Endothelial cell of umbilical vein (primary cell): ENCODE measurements around the gene CREG1. TPM values are rescaled to one million over a fixed set of nuclear protein-coding genes. Genes with fewer than 3 reads are reported as not detected.

Source experiments
- BruUV-seq: library from RNA; stranded (reverse); fragments of 400-500 nt; replicated peaks from 2 replicates; lab custom pipeline; 2021; lab: Mats Ljungman, UMichigan
- CTCF ChIA-PET: fragments of 300-600, 350-600 bp; sonication (Branson Sonifier 250); formaldehyde crosslinking; loops from one replicate; lab custom pipeline; 2021; ENCODE audit warnings: antibody characterized with exemption, inconsistent platforms; lab: Charles Lee
- POLR2A ChIA-PET: fragments of 300-600, 350-600 bp; sonication (Branson Sonifier 250); formaldehyde crosslinking; loops from one replicate; lab custom pipeline; 2021; ENCODE audit warnings: antibody characterized with exemption, inconsistent platforms; lab: Charles Lee
- DNase-seq: peaks from one replicate; pipeline ENCODE4 v3.0.0-alpha.2; 2011; ENCODE audit warnings: low read depth, low spot score
- FAIRE-seq: peaks from 2 replicates; lab custom pipeline; 2011; peaks lifted over from hg19 to GRCh38; lab: Jason Lieb, UNC
- H2AFZ ChIP-seq: 2 replicates; pipeline ENCODE4 v1.6.0; 2012; ENCODE audit warnings: low read depth, low read length, control low read depth, inconsistent platforms
- H3K27ac ChIP-seq: 2 replicates; pipeline ENCODE4 v1.5.1; 2011; ENCODE audit warnings: low read depth, mild to moderate bottlenecking, control low read depth, low read length, moderate library complexity; ENCODE audit not compliant: insufficient read depth
- H3K27me3 ChIP-seq, 2 experiments: 2 replicates each; pipeline versions ENCODE4 v1.6.0 to v1.6.1; 2011; ENCODE audit warnings: low read length in 2 of 2, mixed read lengths in 1 of 2; ENCODE audit not compliant: control insufficient read depth in 2 of 2, insufficient read depth in 2 of 2
- H3K36me3 ChIP-seq, 2 experiments: 2 replicates in 1 of 2; 3 replicates in 1 of 2; pipeline ENCODE4 v1.5.1; 2011; ENCODE audit warnings: low read length in 2 of 2, mild to moderate bottlenecking in 1 of 2, moderate library complexity in 1 of 2; ENCODE audit not compliant: control insufficient read depth in 2 of 2, insufficient read depth in 2 of 2; ENCODE audit errors: extremely low read depth in 1 of 2
- H3K4me1 ChIP-seq: 3 replicates; pipeline ENCODE4 v1.5.1; 2011; ENCODE audit warnings: mild to moderate bottlenecking, low read length; ENCODE audit not compliant: control insufficient read depth, insufficient read depth; ENCODE audit errors: extremely low read depth
- H3K4me2 ChIP-seq: 2 replicates; pipeline ENCODE4 v1.6.1; 2011; ENCODE audit warnings: low read length, control low read depth, mixed read lengths; ENCODE audit not compliant: insufficient read depth
- H3K4me3 ChIP-seq, 3 experiments: fragments of 200-600 bp in 1 of 3; sonication (generic), shearing (Covaris generic) in 1 of 3; replicated peaks in 1 of 3; 2 replicates each; pipeline ENCODE4 v1.5.1; 2011 to 2016; ENCODE audit warnings: control low read depth in 3 of 3, low read length in 3 of 3, mild to moderate bottlenecking in 2 of 3, inconsistent platforms in 1 of 3, low read depth in 1 of 3, moderate library complexity in 1 of 3; ENCODE audit not compliant: insufficient read depth in 1 of 3
- H3K79me2 ChIP-seq: 2 replicates; pipeline ENCODE4 v1.6.0; 2012; ENCODE audit warnings: low read length, inconsistent platforms; ENCODE audit not compliant: control insufficient read depth, insufficient read depth
- H3K9ac ChIP-seq: replicated peaks from 2 replicates; pipeline ENCODE3; 2011; ENCODE audit warnings: low read length, control low read depth; ENCODE audit not compliant: insufficient read depth; ENCODE audit errors: extremely low read depth
- H3K9me1 ChIP-seq: replicated peaks from 3 replicates; pipeline ENCODE4 v1.6.0; 2011; ENCODE audit warnings: mild to moderate bottlenecking, low read length; ENCODE audit not compliant: control insufficient read depth, insufficient read depth; ENCODE audit errors: extremely low read depth
- H3K9me3 ChIP-seq: replicated peaks from 2 replicates; pipeline ENCODE4 v1.5.1; 2012; ENCODE audit warnings: low read length, inconsistent platforms; ENCODE audit not compliant: control insufficient read depth, insufficient read depth
- H4K20me1 ChIP-seq: replicated peaks from 2 replicates; pipeline ENCODE3; 2011; ENCODE audit warnings: mild to moderate bottlenecking, low read length; ENCODE audit not compliant: control insufficient read depth, insufficient read depth; ENCODE audit errors: extremely low read depth
- EZH2 ChIP-seq: IDR thresholded peaks from 2 replicates; pipeline ENCODE4 v1.6.1; 2012; ENCODE audit warnings: borderline replicate concordance, low read depth, mild to moderate bottlenecking, moderate library complexity, low read length, inconsistent platforms; ENCODE audit not compliant: severe bottlenecking
- FOS ChIP-seq: IDR thresholded peaks from 2 replicates; pipeline ENCODE4 v1.6.1; 2011; ENCODE audit warnings: mild to moderate bottlenecking, low read length, moderate library complexity, borderline replicate concordance; ENCODE audit not compliant: insufficient read depth
- GATA2 ChIP-seq: IDR thresholded peaks from 2 replicates; pipeline ENCODE4 v1.7.0; 2011; ENCODE audit warnings: low read depth, mild to moderate bottlenecking, moderate library complexity, mixed read lengths, low read length; ENCODE audit not compliant: insufficient read length, insufficient read depth
- JUN ChIP-seq: IDR thresholded peaks from 2 replicates; pipeline ENCODE4 v1.6.1; 2011; ENCODE audit warnings: borderline replicate concordance, low read depth; ENCODE audit not compliant: insufficient read length, insufficient read depth
- MYC ChIP-seq: IDR thresholded peaks from one replicate; pipeline ENCODE4 v1.6.1; 2011; ENCODE audit warnings: mild to moderate bottlenecking, low read depth, low read length
- POLR2AphosphoS5 ChIP-seq: IDR thresholded peaks from 2 replicates; pipeline ENCODE4 v1.6.1; 2012; ENCODE audit warnings: low read depth, mild to moderate bottlenecking, control low read depth, low read length, moderate library complexity; ENCODE audit not compliant: insufficient read depth
- dilution Hi-C: fragments of 300-500 bp; cut with MboI; formaldehyde crosslinking; loops from one replicate; pipeline ENCODE4 v1.15.0; 2019; ENCODE audit warnings: low sequenced_read_pairs; ENCODE audit not compliant: extremely low pct_ligation_motif_present
- intact Hi-C: fragments of 100-400 bp; cut with micrococcal nuclease; formaldehyde crosslinking; loops from one replicate; pipeline ENCODE4 v1.10.0; 2022
- polyA plus RNA-seq, 4 experiments: library from polyadenylated mRNA; depleted of rRNA in 3 of 4; stranded (reverse) in 3 of 4; unstranded in 1 of 4; fragments of >200 nt; gene quantifications; 2 replicates each; pipeline versions ENCODE4 v1.2.1 to v1.2.3, GENCODE V29; 2011 to 2012; ENCODE audit warnings: missing spikeins in 1 of 4
- total RNA-seq: library from RNA; stranded (reverse); gene quantifications from 2 replicates; pipeline ENCODE4 v1.2.3, GENCODE V29; 2021
- TF ChIP-seq, protein P1 (sequence below): IDR thresholded peaks from 2 replicates; pipeline ENCODE4 v1.6.1; 2011; ENCODE audit not compliant: insufficient read depth, insufficient read length
- TF ChIP-seq, protein P2 (sequence below), 2 donors: IDR thresholded peaks; 1 replicate in 1 of 2; 2 replicates in 1 of 2; pipeline ENCODE4 v1.5.1; 2011; ENCODE audit warnings: low read length in 2 of 2, mild to moderate bottlenecking in 2 of 2, moderate library complexity in 2 of 2, control low read depth in 1 of 2, inconsistent platforms in 1 of 2, low read depth in 1 of 2; ENCODE audit not compliant: insufficient read depth in 1 of 2; ENCODE audit errors: extremely low read depth in 1 of 2

The CREG1 gene
- total and polyA plus RNA-seq, 2 donors (not counting 3 experiments of a cell fraction or from before 2014, with no cell fraction given), result 10.3 to 15.8 TPM

DNA sequence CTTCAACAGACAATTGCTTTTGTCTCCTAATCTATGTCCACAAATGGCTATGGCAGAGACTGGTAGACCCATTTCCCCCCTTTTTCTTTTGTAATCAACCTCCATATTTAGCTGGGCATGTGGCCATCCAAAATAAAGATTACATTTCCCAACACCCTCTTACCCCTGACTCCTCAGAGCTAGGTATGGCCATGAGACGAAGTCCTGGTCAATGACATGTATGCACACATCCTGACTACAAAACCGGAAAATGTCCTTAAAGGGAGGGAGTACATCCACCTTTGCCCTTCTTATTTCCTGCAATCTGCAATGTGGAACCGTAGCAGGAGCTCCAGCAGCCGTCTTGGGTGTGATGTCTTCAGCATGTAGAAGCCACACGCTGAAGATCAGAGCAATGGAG is 40.3 kb upstream of the CREG1 start:
- ChIA-PET CTCF (interaction anchor here (1.3 kb wide), 1 partner anchor 94 kb away, joined by 5 read pairs; no protein-coding TSS in a partner anchor), POLR2A (no interaction called here)
- H3K9me3 ChIP-seq, result no peaks in the 10 kb centered on the region
- FAIRE-seq (no peak), DNase-seq (no peak)
- H3K4me3 ChIP-seq, result no peak overlapping the region
- intact Hi-C loops (no loop called here), dilution Hi-C loops (no loop called here)
- no peak for TF ChIP-seq FOS
- no peak for TF ChIP-seq GATA2
- TF ChIP-seq POLR2AphosphoS5, result no peak
- TF ChIP-seq JUN, result no peak
- TF ChIP-seq MYC, result no peak
- TF ChIP-seq, protein P1, sequence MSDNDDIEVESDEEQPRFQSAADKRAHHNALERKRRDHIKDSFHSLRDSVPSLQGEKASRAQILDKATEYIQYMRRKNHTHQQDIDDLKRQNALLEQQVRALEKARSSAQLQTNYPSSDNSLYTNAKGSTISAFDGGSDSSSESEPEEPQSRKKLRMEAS, result no peak
- no peak for TF ChIP-seq EZH2
- TF ChIP-seq, protein P2, sequence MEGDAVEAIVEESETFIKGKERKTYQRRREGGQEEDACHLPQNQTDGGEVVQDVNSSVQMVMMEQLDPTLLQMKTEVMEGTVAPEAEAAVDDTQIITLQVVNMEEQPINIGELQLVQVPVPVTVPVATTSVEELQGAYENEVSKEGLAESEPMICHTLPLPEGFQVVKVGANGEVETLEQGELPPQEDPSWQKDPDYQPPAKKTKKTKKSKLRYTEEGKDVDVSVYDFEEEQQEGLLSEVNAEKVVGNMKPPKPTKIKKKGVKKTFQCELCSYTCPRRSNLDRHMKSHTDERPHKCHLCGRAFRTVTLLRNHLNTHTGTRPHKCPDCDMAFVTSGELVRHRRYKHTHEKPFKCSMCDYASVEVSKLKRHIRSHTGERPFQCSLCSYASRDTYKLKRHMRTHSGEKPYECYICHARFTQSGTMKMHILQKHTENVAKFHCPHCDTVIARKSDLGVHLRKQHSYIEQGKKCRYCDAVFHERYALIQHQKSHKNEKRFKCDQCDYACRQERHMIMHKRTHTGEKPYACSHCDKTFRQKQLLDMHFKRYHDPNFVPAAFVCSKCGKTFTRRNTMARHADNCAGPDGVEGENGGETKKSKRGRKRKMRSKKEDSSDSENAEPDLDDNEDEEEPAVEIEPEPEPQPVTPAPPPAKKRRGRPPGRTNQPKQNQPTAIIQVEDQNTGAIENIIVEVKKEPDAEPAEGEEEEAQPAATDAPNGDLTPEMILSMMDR (IDR thresholded peaks at IDR 0.05; ENCODE audit: extremely low read depth in 1 of 2, insufficient read depth in 1 of 2, low read depth in 1 of 2, low read length in 2 of 2), result no peak
- H3K4me1 ChIP-seq, result no peaks in the 10 kb centered on the region
- H2AFZ ChIP-seq, result no peak overlapping the region
- no peak overlapping the region for H3K4me2 ChIP-seq
- H3K9ac ChIP-seq, result no peak overlapping the region
- no peaks in the 10 kb centered on the region for H3K79me2 ChIP-seq
- no peaks in the 10 kb centered on the region for H4K20me1 ChIP-seq
- BruUV-seq, result no TSS peak
- no peaks in the 10 kb centered on the region for H3K27me3 ChIP-seq
- no peaks in the 10 kb centered on the region for H3K9me1 ChIP-seq
- H3K36me3 ChIP-seq, result no peaks in the 10 kb centered on the region
- no peak overlapping the region for H3K27ac ChIP-seq
